Mucosa of descending colon (tissue), 3 donors: ENCODE results near the gene TMEM204. TPM values are rescaled to one million over a fixed set of nuclear protein-coding genes. Genes with fewer than 3 reads are reported as not detected.

Experiments used
- ATAC-seq: fragments of 200-7000 bp; cut with Tn5 transposase; one replicate; pipeline ENCODE4 v1.9.1; 2020; ENCODE audit warnings: mild to moderate bottlenecking, moderate library complexity
- DNase-seq, 3 donors: peaks; one replicate each; pipeline ENCODE4 v3.0.0-alpha.2; 2020
- H3K36me3 ChIP-seq: fragments of 200-600 bp; one replicate; pipeline ENCODE4 v1.8.0; 2021; ENCODE audit warnings: low read depth, mild to moderate bottlenecking
- H3K4me1 ChIP-seq: fragments of 200-600 bp; one replicate; pipeline ENCODE4 v1.8.0; 2021; ENCODE audit warnings: low read depth, mild to moderate bottlenecking
- H3K4me3 ChIP-seq: fragments of 200-600 bp; one replicate; pipeline ENCODE4 v1.8.0; 2021; ENCODE audit warnings: mild to moderate bottlenecking
- H3K9me3 ChIP-seq: fragments of 200-600 bp; one replicate; pipeline ENCODE4 v1.8.0; 2021; ENCODE audit warnings: mild to moderate bottlenecking
- intact Hi-C, 2 donors: fragments of 100-400 bp; cut with DNase I in 1 of 2; cut with micrococcal nuclease in 1 of 2; formaldehyde crosslinking; loops; one replicate each; pipeline versions ENCODE4 v1.11.0 to v1.11.1; 2022; cut with DNase I, micrococcal nuclease
- total RNA-seq, 3 donors: library from RNA; stranded (reverse); fragmentation: NEBNext Ultra II Directional in 2 of 3; extraction: Animal tissue kit (Norgen Biotek cat#: 25700) in 2 of 3; gene quantifications; one replicate each; pipeline versions ENCODE4 v1.2.1 to v1.2.4, GENCODE V29; 2021 to 2023
- TF ChIP-seq, protein P1 (sequence below): fragments of 200-600 bp; IDR thresholded peaks from one replicate; pipeline ENCODE4 v1.8.0; 2022; ENCODE audit warnings: antibody characterized with exemption, mild to moderate bottlenecking
- donor health status: DM: no; HTN: no; CAD: no; lungs with moderate emphysema.
- donor health status: DM: no; HTN: no; CAD: no.
- donor health status: DM: no; HTN: yes; CAD: no.

TMEM204 gene
- total RNA-seq, 3 donors from 2014 or later = 3.4 to 10.3 (median 5.0) TPM

- no peaks in the 10 kb centered on the region for H3K36me3 ChIP-seq
- intact Hi-C loops = no loop called here
Measured at GRCh38 chr16:1506494-1507213, 26.8 kb upstream of the TMEM204 start.

DNA sequence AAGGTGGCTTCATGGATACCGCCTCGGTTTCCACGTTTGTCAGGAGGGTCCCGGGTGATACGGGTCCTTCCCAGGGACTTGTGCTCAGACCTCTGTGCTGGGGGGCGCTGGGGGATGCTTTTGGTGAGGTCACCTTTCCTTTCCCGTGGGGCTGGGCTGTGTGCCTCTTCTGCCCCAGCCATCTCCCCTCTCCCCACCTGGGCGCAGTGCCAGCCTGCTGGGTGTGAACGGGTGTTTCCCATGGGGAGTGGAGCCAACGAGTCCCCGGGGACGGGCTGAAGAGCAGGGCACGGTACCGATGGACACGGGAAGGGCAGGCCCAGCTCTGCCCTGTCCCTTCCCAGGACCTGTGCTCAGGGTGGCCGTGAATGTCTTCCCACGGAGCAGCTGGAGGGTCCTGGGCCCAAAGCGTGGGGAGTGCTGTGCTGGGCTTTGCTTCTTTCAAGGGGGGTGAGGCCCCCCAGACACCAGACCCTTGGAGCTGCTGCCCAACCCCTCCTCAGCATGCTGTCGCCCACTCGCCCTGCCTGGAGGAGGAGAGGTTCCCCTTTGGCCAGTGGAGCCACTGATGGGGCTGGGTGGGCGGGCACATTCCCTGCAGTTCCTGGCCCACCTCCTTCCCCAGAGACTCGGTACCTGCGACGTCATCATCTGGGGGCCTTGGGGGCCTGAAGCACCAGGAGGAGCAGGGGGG is 24.8 kb upstream of the TMEM204 start:
- TF ChIP-seq, protein P1, sequence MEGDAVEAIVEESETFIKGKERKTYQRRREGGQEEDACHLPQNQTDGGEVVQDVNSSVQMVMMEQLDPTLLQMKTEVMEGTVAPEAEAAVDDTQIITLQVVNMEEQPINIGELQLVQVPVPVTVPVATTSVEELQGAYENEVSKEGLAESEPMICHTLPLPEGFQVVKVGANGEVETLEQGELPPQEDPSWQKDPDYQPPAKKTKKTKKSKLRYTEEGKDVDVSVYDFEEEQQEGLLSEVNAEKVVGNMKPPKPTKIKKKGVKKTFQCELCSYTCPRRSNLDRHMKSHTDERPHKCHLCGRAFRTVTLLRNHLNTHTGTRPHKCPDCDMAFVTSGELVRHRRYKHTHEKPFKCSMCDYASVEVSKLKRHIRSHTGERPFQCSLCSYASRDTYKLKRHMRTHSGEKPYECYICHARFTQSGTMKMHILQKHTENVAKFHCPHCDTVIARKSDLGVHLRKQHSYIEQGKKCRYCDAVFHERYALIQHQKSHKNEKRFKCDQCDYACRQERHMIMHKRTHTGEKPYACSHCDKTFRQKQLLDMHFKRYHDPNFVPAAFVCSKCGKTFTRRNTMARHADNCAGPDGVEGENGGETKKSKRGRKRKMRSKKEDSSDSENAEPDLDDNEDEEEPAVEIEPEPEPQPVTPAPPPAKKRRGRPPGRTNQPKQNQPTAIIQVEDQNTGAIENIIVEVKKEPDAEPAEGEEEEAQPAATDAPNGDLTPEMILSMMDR = no peak
- ATAC-seq (no peak), DNase-seq (no peak)
- no peaks in the 10 kb centered on the region for H3K4me1 ChIP-seq
- intact Hi-C loops = no loop called here
- no peaks in the 10 kb centered on the region for H3K9me3 ChIP-seq
- H3K36me3 ChIP-seq = no peaks in the 10 kb centered on the region
- H3K4me3 ChIP-seq = no peak overlapping the region

More at GRCh38 chr16:1506494-1507213, 26.8 kb upstream of the TMEM204 start:
- DNase-seq = no peak
- no peak for ATAC-seq
- Histone ChIP-seq H3K4me3 (no peak overlapping the region), H3K4me1 (no peaks in the 10 kb centered on the region), H3K9me3 (no peaks in the 10 kb centered on the region)
- TF ChIP-seq, protein P1 = no peak

GRCh38 chr16:1509307-1510221 is 23.9 kb upstream of the TMEM204 start:
- DNase-seq (no peak), ATAC-seq (no peak)
- H3K36me3 ChIP-seq = no peaks in the 10 kb centered on the region
- no peaks in the 10 kb centered on the region for H3K4me1 ChIP-seq
- H3K9me3 ChIP-seq = peaks cover 5% of the 10 kb centered on the region
- intact Hi-C loops = no loop called here
- no peak overlapping the region for H3K4me3 ChIP-seq
- TF ChIP-seq, protein P1 = no peak

GRCh38 chr16:1510272-1510671 is 23.2 kb upstream of the TMEM204 start:
- H3K4me3 ChIP-seq = no peak overlapping the region
- TF ChIP-seq, protein P1 = no peak
- DNase-seq (no peak), ATAC-seq (no peak)
- no peaks in the 10 kb centered on the region for H3K4me1 ChIP-seq
- intact Hi-C loops = no loop called here
- peaks cover 6% of the 10 kb centered on the region for H3K9me3 ChIP-seq
- H3K36me3 ChIP-seq = no peaks in the 10 kb centered on the region

DNA sequence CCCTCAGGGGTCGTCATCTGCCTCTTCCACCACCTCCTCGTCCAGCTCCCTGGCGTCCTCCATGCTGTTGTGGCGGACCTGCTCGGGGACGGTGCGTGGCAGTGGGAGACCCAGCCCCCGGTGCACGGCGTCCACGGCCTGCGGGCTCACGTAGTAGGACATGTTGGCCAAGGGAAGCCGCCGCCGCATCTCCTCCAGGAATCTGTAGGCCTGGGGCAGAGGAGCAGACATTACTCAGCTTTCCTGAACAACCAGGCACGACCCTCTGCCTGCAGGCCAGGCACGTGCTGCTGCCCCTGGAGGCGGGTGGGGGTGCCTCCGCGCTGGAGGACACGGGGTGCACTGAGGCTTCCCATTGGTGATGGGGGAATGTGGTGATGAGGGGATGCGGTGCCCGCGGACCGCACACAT is 22.5 kb upstream of the TMEM204 start:
- H3K4me1 ChIP-seq = no peaks in the 10 kb centered on the region
- H3K9me3 ChIP-seq = peaks cover 6% of the 10 kb centered on the region
- no peak overlapping the region for H3K4me3 ChIP-seq
- no peak for ATAC-seq
- DNase-seq = no peak
- H3K36me3 ChIP-seq = no peaks in the 10 kb centered on the region
- TF ChIP-seq, protein P1 = no peak
- intact Hi-C loops = no loop called here
